Measurements from ENCODE around the gene MTMR2.

Gene MTMR2

GRCh38 chr11:95917193-95918036, 6.5 kb downstream of the MTMR2 start:
- no peak for DNase-seq (ENCODE audit: low read depth)

DNA sequence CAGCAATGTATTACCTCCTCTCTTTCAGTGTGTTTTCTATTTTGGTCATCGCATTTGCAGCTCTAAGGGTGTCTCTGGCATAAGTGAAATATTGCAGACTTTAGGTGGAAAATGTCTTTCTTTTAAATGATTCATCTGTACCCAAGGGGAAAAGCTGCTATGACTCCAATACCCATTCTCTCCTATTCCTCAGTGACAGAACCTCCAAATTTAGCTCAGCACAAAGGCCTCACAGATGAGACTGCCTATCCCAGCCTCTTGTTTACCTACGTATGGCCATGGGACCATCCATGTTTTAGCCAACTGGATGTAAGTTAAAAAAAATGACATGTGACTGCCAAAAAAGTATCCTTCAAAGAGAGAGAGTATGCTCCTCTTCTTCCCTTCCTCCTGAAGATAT, 7.9 kb downstream of the MTMR2 start:
- no peak for DNase-seq (ENCODE audit: low read depth)

- DNase-seq (ENCODE audit: low read depth), result no peak
Observed at GRCh38 chr11:95915051-95915450, 8.9 kb downstream of the MTMR2 start.

- DNase-seq (ENCODE audit: low read depth), result no peak
Observed at GRCh38 chr11:95913830-95914615, 9.9 kb downstream of the MTMR2 start.

- DNase-seq (ENCODE audit: low read depth), result no peak
Observed at GRCh38 chr11:95912902-95913560, 10.9 kb downstream of the MTMR2 start.

- no peak for DNase-seq (ENCODE audit: low read depth)
Observed at GRCh38 chr11:95911369-95911759, 12.5 kb downstream of the MTMR2 start.

- no peak for DNase-seq (ENCODE audit: low read depth)
Observed at GRCh38 chr11:95910638-95911368, 13.1 kb downstream of the MTMR2 start.

DNA sequence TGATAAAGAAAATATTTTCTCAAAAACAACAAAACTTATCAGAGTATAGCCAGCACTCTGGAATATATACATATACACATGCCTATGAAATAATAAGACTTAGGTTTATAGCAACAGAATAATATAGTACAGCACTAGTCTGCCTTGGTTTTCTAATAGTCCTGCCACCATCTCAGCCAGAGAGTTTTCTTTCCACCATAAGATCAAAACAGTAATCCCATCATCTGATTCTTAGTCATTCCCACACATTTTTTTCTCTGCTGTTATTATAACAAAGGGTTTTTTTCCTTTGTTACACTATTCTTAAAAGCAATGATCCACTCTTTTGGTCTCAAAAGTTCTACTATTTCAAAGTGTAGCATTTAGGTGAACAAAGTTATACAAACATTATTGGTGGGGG, 15.1 kb downstream of the MTMR2 start:
- DNase-seq (ENCODE audit: low read depth), result no peak

DNA sequence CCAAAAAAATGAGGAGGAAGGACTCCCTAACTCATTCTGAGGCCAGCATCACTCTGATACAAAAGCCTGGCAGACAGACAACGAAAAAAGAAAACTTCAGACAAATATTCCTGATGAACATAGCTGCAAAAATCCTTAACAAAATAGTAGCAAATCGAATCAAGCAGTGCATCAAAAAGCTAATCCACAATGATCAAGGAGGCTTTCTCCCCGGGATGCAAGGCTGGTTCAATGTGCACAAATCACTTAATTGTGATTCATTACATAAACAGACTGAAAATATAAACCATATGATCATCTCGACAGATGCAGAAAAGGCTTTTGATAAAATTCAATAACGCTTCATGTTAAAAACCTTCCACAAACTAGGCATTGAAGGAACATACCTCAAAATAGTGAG, 16.4 kb downstream of the MTMR2 start:
- DNase-seq (ENCODE audit: low read depth), result no peak

- no peak for DNase-seq (ENCODE audit: low read depth)
Observed at GRCh38 chr11:95904009-95904650, 19.8 kb downstream of the MTMR2 start.

- no peak for DNase-seq (ENCODE audit: low read depth)
Observed at GRCh38 chr11:95898782-95899181, 25.1 kb downstream of the MTMR2 start.

GRCh38 chr11:95897731-95898130, 26.2 kb downstream of the MTMR2 start:
- DNase-seq (ENCODE audit: low read depth), result no peak

DNA sequence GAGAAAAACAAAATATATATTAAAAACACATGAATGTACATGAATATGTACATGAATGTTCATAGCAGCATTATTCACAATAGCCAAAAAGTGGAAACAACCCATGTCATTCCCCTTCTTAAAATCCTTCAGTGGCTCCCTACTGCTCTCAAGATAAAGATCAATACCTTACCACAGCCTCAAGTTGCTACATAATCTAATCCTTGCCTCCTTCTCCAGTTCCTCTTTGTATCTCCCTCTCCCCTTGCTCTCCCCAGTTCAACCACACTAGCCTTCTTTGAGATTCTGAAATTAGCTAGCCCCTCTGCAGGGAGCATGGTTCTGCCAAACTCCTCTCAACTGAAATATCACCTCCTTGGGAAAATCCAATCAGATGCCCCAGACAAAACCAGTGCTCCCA, 28.1 kb downstream of the MTMR2 start:
- DNase-seq (ENCODE audit: low read depth), result no peak

GRCh38 chr11:95892892-95893570, 30.9 kb downstream of the MTMR2 start:
- DNase-seq (ENCODE audit: low read depth), result no peak

GRCh38 chr11:95892492-95892891, 31.4 kb downstream of the MTMR2 start:
- no peak for DNase-seq (ENCODE audit: low read depth)

GRCh38 chr11:95891423-95892170, 32.3 kb downstream of the MTMR2 start:
- no peak for DNase-seq (ENCODE audit: low read depth)

GRCh38 chr11:95888852-95889251, 35.1 kb downstream of the MTMR2 start:
- no peak for DNase-seq (ENCODE audit: low read depth)

DNA sequence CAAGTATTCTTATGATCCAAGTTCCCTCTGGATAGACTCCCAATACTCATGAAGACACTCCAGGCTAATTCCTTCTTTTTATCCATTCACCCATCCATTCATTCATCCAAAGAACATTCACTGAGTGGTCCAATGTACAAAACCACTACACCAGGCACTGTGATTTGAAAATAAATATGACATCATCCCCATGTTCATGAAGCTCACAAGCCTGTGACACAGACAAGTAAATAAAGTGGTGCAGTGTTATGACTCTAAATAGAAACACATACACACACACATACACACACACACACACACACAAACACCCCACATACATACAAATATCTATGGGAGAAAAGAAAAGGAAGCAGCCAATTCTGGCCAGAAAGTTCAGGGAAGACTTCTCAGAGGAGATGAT, 35.5 kb downstream of the MTMR2 start:
- DNase-seq (ENCODE audit: low read depth), result no peak

DNA sequence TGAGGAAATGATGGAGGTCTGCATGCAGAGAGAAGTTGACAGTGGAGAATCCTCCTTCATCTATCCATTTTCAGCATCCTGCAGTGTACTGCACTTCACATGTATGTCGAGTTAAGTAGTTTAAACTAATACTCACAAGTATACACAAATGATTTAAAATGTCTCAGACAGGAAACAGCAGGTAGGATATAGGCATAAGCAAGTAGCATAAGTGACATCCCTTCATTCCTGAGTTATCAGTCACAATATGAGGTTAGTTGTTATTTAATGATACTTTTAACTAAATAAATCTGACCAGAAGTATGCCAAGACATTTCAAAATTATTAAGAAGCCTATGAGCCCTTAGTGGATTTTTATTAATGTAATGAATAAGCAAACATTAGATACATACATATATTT, 37.4 kb downstream of the MTMR2 start:
- no peak for DNase-seq (ENCODE audit: low read depth)

GRCh38 chr11:95884802-95885201, 39.1 kb downstream of the MTMR2 start:
- no peak for DNase-seq (ENCODE audit: low read depth)
